GM20431 (cell line): ENCODE data around the gene KRTAP10-12.
"Not testable (repeated sequence)": the region's sequence is repeated elsewhere in the genome, so short reads cannot be mapped to it uniquely, and the experiment has no call there.

ENCODE experiments used
- in situ Hi-C: fragments of 300-500 bp; cut with MseI, MboI; formaldehyde crosslinking; loops from one replicate; pipeline ENCODE4 v1.15.0; 2020; ENCODE audit warnings: low sequenced_read_pairs; ENCODE audit not compliant: unreplicated experiment

Gene KRTAP10-12, protein sequence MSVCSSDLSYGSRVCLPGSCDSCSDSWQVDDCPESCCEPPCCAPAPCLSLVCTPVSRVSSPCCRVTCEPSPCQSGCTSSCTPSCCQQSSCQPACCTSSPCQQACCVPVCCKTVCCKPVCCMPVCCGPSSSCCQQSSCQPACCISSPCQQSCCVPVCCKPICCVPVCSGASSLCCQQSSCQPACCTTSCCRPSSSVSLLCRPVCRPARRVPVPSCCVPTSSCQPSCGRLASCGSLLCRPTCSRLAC

DNA sequence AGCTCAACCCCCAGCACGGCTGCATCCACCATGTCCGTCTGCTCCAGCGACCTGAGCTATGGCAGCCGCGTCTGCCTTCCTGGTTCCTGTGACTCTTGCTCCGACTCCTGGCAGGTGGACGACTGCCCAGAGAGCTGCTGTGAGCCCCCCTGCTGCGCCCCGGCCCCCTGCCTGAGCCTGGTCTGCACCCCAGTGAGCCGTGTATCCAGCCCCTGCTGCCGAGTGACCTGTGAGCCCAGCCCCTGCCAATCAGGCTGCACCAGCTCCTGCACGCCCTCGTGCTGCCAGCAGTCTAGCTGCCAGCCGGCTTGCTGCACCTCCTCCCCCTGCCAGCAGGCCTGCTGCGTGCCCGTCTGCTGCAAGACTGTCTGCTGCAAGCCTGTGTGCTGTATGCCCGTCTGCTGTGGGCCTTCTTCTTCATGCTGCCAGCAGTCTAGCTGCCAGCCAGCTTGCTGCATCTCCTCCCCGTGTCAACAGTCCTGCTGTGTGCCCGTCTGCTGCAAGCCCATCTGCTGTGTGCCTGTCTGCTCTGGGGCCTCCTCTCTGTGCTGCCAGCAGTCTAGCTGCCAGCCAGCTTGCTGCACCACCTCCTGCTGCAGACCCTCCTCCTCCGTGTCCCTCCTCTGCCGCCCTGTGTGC, at the start of gene KRTAP10-12:
Gene KRTAP10-12 (plus strand): TSS at position 1 of the 639 bp plus-strand sequence. CDS start 30 bp downstream, at position 31.
- in situ Hi-C loops = not testable (repeated sequence)

DNA sequence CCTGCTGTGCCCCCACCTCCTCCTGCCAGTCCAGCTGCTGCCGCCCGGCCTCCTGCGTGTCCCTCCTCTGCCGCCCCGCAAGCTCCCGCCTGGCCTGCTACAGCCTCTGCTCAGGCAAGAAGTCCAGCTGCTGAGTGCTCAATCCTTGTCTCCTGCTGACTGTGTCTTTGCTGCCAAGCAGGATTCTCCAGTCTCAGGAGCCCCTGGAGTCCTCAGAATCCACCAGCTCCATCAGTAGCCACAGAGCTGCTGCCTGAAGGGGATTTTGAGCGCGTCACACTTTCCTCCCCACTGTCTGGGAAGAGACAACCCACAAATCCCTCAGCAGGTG, 49.8 kb upstream of the KRTAP10-12 start:
- in situ Hi-C loops = no loop called here

DNA sequence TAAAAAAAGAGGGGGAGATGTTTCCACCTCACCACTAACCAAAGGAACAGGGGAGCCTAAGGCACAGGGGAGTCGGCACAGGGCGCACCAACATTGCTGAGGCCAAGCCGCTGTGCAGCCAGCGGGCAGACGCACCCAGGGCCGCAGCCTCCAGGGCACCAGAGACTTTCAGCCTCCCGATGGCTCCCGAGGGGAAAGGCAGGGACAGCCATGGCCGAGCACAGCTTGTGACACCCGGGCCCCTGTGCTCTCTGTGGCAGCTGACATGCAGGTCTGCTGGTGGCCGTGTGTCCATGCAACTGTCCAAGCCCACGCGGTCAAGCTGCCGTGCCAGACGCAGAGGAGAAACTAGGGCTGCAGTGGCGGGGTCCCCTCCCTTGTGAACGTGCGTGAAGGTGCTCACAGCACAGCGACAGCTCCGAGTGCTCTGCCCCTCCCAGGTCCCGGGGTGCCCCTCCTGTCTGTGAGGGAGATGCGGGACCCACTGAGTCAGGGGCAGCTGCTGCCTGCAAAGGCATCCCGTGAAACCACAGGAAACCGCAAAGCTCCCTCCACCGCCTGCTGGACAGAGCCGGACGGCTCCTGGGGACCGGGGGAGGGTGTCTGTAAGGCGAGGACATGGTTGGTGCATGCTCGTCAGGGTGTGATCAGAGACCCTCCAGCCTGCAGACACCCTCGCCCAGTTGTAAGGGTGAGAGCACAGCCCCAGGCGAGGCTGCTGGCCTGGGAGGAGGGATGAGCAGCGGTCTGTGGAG, 48.2 kb upstream of the KRTAP10-12 start:
- in situ Hi-C loops = no loop called here

DNA sequence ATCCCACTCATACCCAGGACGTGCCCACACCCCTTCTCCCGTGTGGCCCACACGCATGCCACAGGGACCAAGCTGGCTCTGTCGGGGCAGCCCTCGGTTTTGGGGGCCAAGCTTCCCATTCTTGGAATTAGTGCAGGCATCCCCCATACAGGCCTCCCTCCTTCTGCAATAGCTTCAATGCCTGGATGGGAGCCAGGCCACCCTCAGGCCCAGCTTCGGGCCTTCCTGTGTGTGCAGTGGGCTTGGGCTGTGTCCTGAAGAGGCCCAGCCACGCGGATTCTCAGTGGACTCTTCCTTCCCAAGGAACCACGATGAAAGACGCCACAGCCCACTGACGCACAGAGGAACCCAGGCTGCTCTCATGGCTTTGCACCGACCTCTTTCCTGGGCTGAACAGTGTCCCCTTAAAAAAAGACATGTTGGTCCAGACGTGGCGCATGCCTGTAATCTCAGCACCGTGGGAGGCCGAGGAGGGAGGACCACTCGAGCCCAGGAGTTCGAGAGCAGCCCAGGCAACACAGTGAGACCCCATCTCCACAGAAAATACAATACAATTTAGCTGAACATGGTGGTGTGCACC, 47.4 kb upstream of the KRTAP10-12 start:
- in situ Hi-C loops = no loop called here

DNA sequence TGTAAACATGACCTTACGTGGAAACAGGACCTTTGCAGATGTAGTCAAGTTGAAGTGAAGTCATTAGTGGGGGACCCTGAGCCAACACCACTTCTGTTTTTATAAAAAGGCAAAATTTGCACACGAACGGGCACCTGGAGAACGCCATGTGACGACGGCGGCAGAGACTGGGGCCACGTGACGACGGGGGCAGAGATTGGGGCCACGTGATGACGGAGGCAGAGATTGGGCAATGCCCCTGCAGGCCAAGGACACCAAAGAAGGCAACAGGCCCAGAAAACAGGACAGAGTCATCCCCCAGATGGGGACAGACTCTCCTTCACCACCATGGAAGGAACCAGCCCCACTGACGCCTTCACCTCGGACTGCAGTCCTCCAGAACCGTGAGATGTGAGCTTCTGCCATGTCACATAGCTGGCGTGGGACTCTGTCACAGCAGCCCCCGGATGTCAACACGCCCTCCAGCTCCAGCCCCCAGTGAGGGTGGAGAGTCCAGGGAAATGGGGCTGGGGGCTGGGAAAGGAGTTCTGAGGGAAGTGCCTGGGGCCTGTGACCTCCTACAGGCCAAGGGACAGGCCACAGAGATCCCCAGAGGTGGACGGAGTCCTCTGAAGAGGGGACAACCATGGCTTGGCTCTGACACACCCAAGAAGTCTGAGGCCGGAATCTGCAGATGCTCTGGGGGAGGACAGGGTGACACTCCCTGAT, 46.6 kb upstream of the KRTAP10-12 start:
- in situ Hi-C loops = no loop called here

DNA sequence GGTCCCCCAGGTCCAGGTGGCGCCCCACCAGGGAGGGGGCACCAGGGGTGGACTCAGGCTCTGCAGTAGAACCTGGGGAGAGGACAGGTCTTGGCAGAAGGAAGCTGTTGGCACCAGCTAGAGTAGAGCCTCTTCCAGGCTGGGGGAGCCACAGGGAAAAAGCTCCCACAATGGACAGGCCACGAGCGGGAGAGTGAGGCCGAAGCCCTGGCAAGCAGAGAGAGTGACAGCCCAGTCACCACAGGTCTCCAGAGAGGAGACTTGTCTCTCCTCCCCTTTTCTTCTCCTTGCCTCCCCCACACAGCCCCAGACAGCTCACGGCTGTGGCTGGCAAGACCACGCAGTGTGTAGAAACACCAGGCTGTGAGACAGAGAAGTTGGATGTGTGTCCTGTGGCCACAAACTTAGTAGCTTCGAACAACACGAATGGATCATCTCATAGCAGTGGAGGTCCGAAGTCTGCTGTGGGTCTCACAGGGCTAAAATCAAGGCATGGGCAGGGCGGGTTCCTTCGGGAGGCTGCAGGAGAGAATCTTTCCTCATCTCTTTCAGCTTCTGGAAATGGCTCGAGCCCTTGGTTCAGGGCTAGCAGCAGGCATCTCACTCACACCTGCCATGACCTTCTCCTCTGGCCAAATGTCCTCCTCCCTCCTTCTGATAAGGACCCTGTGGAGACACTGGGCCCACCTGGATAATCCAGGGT, 45.8 kb upstream of the KRTAP10-12 start:
- in situ Hi-C loops = no loop called here

DNA sequence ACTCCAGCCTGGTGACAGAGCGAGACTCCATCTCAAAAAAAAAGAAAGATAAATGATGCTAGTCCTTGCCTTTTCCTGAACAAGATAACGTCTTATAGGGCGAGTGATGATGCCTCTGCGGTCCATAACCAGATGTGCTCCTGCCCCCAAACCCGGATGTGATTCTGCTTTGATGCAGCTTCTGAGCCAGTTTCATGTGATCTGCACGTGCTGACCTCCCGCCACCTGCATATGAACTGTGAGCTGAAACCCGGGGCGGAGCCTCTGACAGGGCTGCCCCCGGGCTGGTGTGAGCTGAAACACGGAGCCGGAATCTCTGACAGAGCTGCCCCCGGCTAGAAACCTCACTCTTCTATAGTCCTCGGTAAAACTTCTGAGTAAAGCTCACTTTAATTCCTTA, 43.8 kb upstream of the KRTAP10-12 start:
- in situ Hi-C loops = no loop called here

DNA sequence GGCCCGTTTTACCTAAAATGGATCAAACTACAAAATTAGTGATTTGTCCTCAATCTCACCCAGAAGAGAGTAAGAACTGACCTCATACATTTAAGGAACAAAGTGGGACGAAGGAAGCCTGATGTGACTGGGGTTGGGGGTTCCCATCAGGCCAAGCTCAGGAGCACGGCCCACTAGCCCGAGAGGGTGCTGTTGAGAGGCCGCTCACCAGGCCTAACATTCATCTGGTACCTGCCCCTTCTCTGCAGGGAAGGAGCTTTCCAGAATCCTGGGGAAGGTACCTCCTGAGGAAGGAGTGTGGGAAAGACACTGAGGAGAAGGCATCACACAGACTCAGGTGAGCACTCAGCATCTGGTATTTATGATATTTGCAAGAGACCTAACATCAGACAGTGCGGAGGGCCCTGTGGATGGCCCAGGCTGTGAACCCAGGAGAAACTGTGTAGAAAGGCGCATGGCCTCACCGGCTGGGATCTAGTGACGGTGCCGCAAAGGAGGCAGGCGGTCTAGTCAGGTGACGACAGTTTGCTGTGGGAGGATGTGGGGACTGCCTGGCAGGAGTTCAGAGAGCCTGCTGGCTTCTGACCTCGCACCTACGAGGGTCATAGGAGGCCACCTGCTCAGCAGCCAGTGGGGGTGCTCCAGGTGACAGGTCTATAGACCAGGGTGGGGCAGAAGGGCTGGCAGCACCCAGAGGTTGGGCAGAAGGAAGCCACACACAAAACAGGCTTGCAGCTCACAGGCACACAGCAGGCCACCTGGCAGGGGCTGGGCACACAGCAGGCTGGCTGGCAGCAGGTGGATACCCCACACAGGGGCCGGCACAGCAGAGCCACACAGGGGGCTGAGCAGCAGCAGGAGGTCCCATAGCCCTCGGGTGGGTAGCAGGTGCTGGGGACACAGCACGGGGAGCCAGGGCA, 43.1 kb upstream of the KRTAP10-12 start:
- in situ Hi-C loops = no loop called here

DNA sequence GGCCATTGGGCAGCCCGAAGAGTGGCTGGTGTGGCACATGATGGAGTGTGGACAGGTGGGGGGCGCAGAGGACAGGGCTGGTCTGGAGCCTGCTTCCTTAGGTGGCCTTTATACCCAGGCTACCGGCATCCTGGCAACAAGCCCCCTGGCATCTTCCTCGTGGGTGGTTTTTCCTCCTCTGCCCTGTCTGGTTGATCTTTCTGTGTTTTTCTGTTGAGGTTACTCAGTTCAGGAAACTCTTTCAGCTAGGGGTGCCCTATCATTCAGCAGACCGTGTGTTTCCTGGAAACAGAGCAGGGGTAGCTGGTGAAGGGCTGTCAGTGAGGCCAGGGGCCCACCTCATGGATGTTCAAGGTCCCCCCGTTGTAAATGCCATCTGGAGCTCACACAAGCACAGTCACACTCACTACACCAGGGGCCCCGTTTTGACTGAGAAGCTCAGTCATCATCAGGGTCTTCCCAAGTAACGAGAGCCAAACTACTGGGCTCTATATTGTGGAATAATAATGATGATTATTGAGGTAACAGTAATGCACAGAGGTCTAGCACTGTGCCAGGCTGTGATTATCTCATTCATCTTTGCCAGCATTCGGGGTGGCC, 42.3 kb upstream of the KRTAP10-12 start, which contains the start of gene KRTAP12-4:
Gene KRTAP12-4 (minus strand): TSS at position 84 of the 600 bp plus-strand sequence. CDS start 45 bp downstream, at position 39.
- in situ Hi-C loops = no loop called here

DNA sequence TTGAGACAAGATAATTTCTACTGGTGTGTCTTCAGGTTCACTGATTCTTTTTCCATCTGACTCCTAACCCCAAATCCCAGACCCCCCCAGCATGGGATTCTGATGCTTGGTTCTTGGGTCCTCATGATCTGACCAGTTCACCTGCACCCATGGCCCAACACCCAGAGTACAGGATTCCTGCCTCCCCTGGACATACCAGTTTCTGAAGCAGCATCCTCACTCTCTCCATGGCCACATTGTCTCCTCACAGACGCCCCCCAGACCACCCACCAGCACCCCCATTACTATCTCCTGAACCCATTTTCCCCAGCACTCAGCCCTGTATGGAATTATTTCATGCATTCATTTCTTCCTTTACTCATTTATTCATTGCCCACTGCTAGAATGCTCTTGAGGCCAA, 40.1 kb upstream of the KRTAP10-12 start:
- in situ Hi-C loops = no loop called here

DNA sequence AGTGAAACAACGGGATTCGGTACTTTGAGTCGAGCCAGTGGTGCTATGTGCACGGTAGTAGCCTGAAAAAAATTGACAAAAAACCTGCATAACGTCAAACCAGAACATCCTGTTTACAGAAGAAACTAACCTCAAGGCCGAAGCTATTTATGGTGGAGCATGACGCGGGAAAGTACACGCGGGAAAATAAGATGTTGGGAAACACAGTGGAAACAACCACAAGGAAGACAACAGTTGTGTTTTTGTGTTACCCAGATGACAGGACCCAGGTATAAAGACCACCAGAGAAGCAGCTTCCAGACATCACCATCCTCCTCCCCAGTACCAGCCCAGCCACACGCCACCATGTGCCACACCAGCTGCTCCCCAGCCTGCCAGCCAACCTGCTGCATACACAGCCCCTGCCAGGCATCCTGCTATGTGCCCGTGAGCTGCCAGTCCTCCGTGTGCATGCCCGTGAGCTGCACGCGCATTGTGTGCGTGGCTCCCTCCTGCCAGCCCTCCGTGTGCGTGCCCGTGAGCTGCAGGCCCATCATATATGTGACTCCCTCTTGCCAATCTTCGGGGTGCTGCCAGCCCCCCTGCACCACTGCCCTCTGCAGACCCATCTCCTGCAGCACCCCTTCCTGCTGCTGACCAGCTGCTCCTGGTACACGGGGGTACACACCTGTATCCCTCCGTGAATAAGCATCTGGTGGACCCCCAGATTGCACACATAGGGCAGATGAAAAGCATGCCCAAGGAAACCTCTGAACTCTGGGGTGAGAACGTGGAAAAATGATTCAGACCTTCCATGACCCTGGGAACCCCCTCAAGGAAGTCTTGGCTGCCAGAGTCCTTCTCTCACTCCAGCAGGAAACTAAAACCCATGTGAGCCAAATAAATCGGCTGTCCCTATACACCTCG, 39.1 kb upstream of the KRTAP10-12 start, which contains the start of gene KRTAP12-3:
Gene KRTAP12-3 (plus strand): TSS at position 298 of the 906 bp plus-strand sequence. CDS start 48 bp downstream, at position 346.
- in situ Hi-C loops = no loop called here

DNA sequence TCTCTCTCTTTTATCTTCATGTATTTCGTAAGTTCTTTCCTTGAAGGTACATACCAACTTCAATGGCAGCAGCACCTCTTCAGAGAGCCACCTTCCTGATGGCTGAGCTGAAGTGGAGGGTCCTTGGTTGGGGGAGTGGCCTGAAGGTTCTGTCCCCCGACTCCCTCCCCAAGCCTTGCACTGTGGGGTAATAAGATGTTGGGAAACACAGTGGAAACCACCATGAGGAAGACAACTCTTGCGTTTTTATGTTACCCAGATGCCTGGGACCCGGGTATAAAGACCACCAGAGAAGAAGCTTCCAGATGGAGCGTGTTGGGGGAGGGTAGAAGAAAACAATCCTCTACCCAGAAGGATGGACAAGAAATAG, 38.4 kb upstream of the KRTAP10-12 start:
- in situ Hi-C loops = no loop called here

DNA sequence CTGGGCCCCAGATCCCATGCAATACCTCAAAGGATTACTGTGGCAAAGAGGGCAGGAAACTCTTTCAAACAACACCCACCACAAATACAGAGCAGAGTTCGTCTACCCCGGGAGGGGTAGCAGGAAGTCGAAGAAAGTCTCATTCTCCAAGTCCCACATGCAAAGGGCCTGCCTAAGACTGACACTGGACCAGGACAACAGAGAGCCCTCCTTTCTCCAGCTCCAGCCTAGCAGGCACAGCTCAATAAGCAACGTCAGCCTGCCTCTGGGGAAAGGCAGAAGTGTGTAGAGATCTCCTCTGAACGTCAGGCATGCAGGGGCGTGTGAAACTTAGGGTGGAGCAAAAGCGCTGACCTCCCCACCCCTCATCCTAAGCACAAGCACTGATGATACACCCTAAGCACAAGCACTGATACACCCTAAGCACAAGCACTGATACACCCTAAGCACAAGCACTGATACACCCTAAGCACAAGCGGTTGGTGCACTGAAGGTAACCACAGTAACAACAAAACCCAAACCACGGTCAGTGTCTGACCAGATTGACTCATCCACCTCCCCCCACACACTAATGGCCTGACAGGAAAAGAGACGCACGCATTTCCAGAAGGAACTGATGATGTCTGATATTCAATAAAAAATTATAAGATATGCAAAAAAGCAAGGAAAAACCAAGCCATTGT, 37.9 kb upstream of the KRTAP10-12 start:
- in situ Hi-C loops = no loop called here

DNA sequence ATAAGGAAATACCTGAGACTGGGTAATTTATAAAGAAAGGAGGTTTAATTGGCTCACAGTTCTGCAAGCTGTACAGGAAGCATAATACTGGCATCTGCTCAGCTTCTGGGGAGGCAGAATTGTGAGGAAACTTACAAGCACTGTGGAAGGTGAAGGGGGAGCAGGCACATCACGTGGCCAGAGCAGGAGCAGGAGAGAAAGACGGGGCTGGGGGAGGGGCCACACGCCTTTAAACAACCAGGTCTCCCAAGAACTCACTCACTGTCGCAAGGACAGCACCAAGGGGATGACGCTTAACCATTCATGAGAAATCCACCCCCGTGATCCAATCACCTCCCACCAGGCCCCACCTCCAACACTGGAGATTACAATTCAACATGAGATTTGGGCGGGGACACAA, 35.4 kb upstream of the KRTAP10-12 start:
- in situ Hi-C loops = not testable (repeated sequence)

DNA sequence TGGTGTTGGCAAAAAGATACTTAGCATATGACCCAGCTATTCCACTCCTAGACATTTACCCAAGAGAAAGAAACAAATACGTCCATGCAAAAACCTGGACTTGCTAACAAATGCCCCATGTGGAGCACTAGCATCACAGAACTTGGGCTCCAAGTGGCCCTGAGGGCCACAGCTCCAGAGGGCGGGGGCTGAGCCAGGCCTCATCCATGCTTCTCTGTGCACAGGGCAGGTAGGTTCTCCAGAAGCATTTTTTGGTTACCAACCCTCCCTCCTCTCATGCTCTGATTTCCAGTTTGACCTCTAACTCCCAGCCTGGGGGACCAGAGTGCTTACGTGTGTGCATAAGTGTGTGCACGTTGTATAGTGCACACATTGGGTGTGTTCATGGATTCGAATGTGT, 32.3 kb upstream of the KRTAP10-12 start:
- in situ Hi-C loops = no loop called here

DNA sequence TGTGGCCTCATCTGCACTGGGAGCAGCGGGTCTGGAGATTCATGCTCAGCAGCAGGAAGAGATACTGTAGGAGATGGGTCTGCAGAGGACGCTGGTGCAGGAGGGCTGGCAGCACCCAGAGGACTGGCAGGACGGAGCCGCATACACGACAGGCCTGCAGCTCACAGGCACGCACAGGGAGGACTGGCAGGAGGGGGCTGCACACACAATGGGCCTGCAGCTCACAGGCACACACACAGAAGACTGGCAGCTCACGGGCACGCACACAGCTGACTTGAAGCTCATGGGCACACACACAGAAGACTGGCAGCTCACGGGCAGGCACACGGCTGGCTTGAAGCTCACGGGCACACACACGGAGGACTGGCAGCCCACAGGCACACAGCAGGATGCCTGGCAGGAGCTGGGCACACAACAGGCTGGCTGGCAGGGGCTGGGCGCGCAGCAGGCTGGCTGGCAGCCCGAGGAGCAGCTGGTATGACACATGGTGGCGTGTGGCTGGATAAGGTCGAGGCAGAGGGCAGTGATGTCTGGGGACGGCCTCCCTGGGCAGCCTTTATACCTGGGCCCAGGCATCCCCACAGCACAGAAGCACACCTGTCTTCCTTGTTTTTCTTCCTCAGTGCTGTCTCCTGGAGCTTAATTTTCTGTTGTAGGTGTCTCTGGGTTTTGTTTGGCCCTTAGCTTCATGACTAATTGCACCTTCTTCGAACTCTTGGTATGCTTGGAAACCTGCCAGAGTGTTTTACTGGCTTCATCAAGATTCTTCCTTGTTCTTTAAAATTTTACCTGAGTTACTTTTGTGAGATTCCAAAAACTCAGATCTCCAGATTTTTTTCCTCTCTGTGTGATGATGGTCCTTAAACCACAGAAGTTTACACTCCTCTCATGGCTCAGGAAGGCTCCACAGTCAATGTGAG, 30.3 kb upstream of the KRTAP10-12 start, which contains the start of gene KRTAP12-2:
Gene KRTAP12-2 (minus strand): TSS at position 527 of the 920 bp plus-strand sequence. CDS start 41 bp downstream, at position 486.
- in situ Hi-C loops = no loop called here
